HG02763 (cell line): Measurements from ENCODE around the gene JOSD2.

Source experiments
- ATAC-seq: cut with Tn5 transposase; IDR thresholded peaks from one replicate; pipeline ENCODE4 v1.9.1; 2021; ENCODE audit warnings: mild to moderate bottlenecking, moderate library complexity; ENCODE audit not compliant: unreplicated experiment

Gene JOSD2

GRCh38 chr19:50457300-50457699 is 53.7 kb downstream of the JOSD2 start:
- no peak for ATAC-seq
